Lung (tissue), 12 donors: Measurements from ENCODE around the gene CDKN3. TPM values are rescaled to one million over a fixed set of nuclear protein-coding genes. Genes with fewer than 3 reads are reported as not detected.
A peak's percentile ranks its signal among the peaks of the same experiment; 100 is the strongest.

Experiments
- ATAC-seq: fragments of 200-7000 bp; cut with Tn5 transposase; one replicate; pipeline ENCODE4 v1.9.1; 2020; ENCODE audit warnings: moderate number of reproducible peaks; ENCODE audit not compliant: insufficient read depth, low FRiP score
- DNase-seq, 3 donors: peaks; one replicate each; pipeline ENCODE4 v3.0.0-alpha.2; 2013 to 2017
- H3K27ac ChIP-seq, 2 donors: one replicate each; pipeline ENCODE4 v1.5.1; 2013; ENCODE audit warnings: mild to moderate bottlenecking in 2 of 2, moderate library complexity in 2 of 2, control low read depth in 1 of 2, inconsistent platforms in 1 of 2, low read depth in 1 of 2, low read length in 1 of 2
- H3K27me3 ChIP-seq, 3 donors: one replicate each; pipeline ENCODE4 v1.5.1; 2013; ENCODE audit warnings: low read length in 2 of 3; ENCODE audit not compliant: control insufficient read depth in 3 of 3, insufficient read depth in 3 of 3
- H3K36me3 ChIP-seq, 4 donors: one replicate each; pipeline ENCODE4 v1.5.1; 2013; ENCODE audit warnings: low read length in 4 of 4, mild to moderate bottlenecking in 1 of 4, moderate library complexity in 1 of 4; ENCODE audit not compliant: control insufficient read depth in 4 of 4, insufficient read depth in 4 of 4
- H3K4me1 ChIP-seq, 5 donors: one replicate each; pipeline ENCODE4 v1.5.1; 2013; ENCODE audit warnings: low read length in 5 of 5, mild to moderate bottlenecking in 2 of 5, moderate library complexity in 1 of 5; ENCODE audit not compliant: control insufficient read depth in 5 of 5, insufficient read depth in 5 of 5
- H3K4me3 ChIP-seq: one replicate; pipeline ENCODE4 v1.5.1; 2013; ENCODE audit warnings: mild to moderate bottlenecking, control low read depth, moderate library complexity
- H3K9ac ChIP-seq, 2 donors: one replicate each; pipeline ENCODE4 v1.5.1; 2013; ENCODE audit warnings: low read length in 2 of 2, control low read depth in 1 of 2; ENCODE audit not compliant: insufficient read depth in 1 of 2
- H3K9me3 ChIP-seq, 4 donors: one replicate each; pipeline ENCODE4 v1.5.1; 2013; ENCODE audit warnings: low read length in 3 of 4, mild to moderate bottlenecking in 1 of 4, moderate library complexity in 1 of 4; ENCODE audit not compliant: control insufficient read depth in 4 of 4, insufficient read depth in 3 of 4
- WGBS, 2 donors: extraction: QIAGEN DNeasy Blood & Tissue Kit; methylation state at CpG; one replicate each; pipeline ENCODE4 v1.1.7; 2013; 5-methylcytosine and 5-hydroxymethylcytosine counted together
- polyA plus RNA-seq, 2 donors: library from polyadenylated mRNA; stranded (reverse); fragments of 200-250 nt; gene quantifications; one replicate each; pipeline ENCODE4 v1.2.1, GENCODE V29; 2013
- total RNA-seq, 2 donors: library from RNA; depleted of rRNA in 1 of 2; stranded (reverse); fragments of >200 nt in 1 of 2; gene quantifications; one replicate each; pipeline ENCODE4 v1.2.1, GENCODE V29; 2014 to 2021
- TF ChIP-seq, protein P1 (sequence below): IDR thresholded peaks from 2 replicates; pipeline ENCODE4 v1.5.1; 2012; ENCODE audit warnings: mild to moderate bottlenecking; ENCODE audit errors: control extremely low read depth, extremely low read depth
- donor health status: control.
- donor health status: control.
- donor health status: Bipolar disorder and iron deficiency.
- donor health status: healthy.
- donor health status: DM: yes; HTN: yes; CAD: no.

CDKN3 gene
- total and polyA plus RNA-seq, 4 donors, result 1.5 to 5.7 (median 4.6) TPM

DNA sequence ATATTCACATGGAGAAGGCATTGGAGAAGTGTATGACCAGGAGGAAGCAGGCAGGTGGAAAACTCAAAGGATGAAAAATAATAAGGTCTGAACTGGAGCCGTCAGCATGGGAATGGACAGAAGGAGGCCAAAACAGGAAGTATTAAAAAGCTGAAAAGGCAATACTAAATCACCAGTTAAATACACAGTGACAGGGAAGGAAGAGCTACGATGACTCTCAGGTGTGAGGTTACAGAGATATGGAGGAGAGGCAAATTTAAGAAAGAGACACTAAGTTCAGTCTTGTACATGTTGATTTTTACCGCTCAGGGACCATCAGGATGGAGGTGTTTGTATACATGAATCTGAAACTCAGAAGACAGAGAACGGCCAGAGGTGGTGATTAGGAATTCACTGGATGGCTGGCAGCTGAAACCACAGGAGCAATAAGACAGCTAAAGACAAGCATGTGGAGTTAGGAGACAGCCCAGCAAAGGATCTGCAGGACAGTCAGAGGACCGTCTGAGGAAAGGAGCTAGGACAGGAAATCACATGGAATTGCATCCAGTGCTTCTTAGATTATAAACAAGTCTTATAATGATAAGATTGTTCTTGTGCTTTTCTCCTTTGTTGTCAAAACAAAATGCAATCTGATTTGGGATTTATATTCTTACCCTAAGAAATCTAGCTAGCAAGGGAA lies 33.9 kb upstream of the CDKN3 start:
- TF ChIP-seq, protein P1, sequence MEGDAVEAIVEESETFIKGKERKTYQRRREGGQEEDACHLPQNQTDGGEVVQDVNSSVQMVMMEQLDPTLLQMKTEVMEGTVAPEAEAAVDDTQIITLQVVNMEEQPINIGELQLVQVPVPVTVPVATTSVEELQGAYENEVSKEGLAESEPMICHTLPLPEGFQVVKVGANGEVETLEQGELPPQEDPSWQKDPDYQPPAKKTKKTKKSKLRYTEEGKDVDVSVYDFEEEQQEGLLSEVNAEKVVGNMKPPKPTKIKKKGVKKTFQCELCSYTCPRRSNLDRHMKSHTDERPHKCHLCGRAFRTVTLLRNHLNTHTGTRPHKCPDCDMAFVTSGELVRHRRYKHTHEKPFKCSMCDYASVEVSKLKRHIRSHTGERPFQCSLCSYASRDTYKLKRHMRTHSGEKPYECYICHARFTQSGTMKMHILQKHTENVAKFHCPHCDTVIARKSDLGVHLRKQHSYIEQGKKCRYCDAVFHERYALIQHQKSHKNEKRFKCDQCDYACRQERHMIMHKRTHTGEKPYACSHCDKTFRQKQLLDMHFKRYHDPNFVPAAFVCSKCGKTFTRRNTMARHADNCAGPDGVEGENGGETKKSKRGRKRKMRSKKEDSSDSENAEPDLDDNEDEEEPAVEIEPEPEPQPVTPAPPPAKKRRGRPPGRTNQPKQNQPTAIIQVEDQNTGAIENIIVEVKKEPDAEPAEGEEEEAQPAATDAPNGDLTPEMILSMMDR, result no peak
- peaks cover 0 to 3% (median 0%) of the 10 kb centered on the region in 4 donors for H3K9me3 ChIP-seq
- no peaks in the 10 kb centered on the region for H3K36me3 ChIP-seq
- H3K9ac ChIP-seq, result no peak overlapping the region
- ATAC-seq (no peak), DNase-seq (no peak)
- H3K27me3 ChIP-seq, result no peaks in the 10 kb centered on the region
- 44 to 49% methylated on average over 5 of the region's 5 CpGs for WGBS, 2 donors
- H3K4me3 ChIP-seq, result no peak overlapping the region
- H3K4me1 ChIP-seq, result peaks cover 0 to 14% (median 10%) of the 10 kb centered on the region in 5 donors
- H3K27ac ChIP-seq, result no peak overlapping the region

DNA sequence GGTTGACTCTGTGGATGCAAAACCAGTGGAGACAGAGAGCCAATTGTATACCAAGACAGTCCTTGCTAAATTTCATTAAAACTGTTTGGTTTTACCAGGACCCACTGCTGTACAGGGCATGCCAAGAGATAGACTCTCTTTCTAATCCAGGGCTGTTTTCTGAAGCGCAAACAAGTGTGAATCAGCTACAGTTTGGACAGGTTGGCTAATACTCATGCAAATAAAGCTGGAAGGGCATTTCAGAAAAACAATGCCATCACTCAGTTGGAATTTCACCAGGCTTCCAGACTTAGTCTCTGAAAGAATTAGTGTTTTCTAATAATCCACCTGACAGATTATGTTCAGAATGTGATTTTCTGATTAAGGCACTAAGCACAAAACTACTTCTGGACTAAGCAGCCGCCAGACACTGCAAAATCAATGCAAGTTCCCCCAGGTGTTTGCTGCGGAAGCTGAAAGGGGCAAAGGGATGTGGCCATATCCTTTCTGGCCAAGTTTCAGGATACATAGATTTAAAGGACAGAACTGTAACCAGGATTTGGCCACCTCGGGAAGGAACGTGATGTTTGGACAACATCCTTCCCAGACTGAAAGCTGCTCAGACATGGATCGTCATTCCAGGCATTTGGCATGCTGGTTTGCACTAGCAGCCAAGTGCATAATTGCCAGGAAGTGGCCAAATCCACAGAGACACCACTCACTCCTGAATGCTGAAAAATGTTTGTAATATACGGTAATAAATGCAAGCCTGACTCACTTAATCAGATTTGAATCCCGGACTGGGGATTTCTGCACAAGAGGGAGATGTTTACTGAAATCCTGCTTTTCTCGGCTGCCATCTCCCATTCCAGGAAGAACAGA lies 32.0 kb upstream of the CDKN3 start:
- peak; percentile 60 to 70 (median 61) for DNase-seq
- TF ChIP-seq, protein P1, result no peak
- no peaks in the 10 kb centered on the region for H3K27me3 ChIP-seq
- peak overlapping the region; percentile 17 to 49 for H3K27ac ChIP-seq
- peak; percentile 64 for ATAC-seq
- no peak overlapping the region for H3K4me3 ChIP-seq
- peaks cover 0 to 3% (median 0%) of the 10 kb centered on the region in 4 donors for H3K9me3 ChIP-seq
- H3K9ac ChIP-seq, result peak overlapping the region in 1 of 2 donors; percentile 26
- 55 to 72% methylated on average over 9 of the region's 9 CpGs for WGBS, 2 donors
- H3K4me1 ChIP-seq, result peaks cover 0 to 17% (median 10%) of the 10 kb centered on the region in 5 donors
- no peaks in the 10 kb centered on the region for H3K36me3 ChIP-seq

DNA sequence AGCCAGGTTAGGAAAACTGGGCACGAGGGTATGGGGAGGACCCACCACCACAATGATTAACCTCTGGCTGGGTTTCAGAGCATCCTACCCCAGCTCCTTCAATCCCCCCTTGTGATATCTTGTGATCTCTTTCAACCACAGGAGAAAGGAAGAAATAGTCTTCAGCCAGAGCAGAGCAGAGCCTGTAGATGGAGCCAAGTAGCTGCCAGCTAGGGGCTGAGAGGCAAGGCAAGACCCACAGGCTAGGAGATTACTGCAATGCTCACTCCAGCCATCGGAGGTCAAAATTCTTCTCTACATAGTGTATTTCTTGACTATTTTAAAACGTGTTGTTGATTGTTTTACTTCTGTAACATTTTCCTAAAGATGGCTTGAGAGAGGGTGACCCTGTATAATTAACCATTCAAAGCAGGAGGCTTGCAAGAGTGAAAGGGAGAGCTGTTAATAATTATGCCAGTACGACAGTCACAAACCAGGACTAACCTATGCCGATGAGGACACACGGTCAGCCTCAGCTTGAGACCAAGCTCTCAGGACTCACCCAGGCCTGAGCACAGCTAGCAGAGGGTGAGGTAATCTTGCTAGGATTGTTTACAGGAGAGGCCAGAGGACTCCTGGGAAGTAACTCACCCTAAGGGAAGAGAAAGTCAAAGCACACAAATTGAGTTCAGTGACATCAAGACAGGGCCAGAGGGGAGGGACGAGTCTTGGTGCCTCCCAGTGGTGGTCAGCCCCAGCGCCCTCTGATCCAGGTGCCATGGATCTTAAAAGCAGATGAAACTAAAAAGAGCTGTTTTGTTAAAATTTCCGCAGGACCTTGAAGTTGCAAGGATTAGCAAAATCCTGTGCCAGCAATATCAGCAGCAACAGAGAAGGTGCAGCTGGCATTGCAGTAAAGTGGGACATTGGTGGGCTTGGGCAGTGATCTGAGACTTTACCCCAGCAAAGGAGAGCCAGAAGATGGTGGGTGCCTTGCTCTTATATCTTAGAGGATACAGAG lies 29.8 kb upstream of the CDKN3 start:
- TF ChIP-seq, protein P1, result peak; percentile 44
- Histone ChIP-seq H3K27ac (no peak overlapping the region), H3K27me3 (no peaks in the 10 kb centered on the region), H3K9me3 (no peaks in the 10 kb centered on the region), H3K4me3 (no peak overlapping the region), H3K36me3 (no peaks in the 10 kb centered on the region), H3K4me1 (peaks cover 0 to 17% (median 10%) of the 10 kb centered on the region in 5 donors), H3K9ac (peak overlapping the region in 1 of 2 donors; percentile 69)
- 50 to 58% methylated on average over 9 of the region's 9 CpGs for WGBS, 2 donors
- peak; percentile 79 to 90 (median 86) for DNase-seq
- no peak for ATAC-seq
